ENCODE measurements around the gene CHP1.

DNA sequence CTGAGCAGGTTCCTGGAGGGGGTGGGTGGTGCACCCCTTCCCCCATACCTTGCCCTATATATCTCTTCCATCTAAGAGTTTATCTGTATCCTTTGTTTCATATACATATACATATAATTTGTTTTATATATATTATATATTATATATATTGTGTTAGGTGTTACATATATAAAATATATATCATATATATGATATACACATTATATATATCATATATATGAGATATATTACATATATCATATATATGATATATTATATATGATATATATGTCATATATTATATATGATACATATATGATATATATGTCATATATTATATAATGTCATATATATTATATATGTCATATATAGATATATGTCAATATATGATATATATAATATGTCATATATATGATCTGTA lies 31.6 kb upstream of the CHP1 start:
- TF ChIP-seq, protein P1, sequence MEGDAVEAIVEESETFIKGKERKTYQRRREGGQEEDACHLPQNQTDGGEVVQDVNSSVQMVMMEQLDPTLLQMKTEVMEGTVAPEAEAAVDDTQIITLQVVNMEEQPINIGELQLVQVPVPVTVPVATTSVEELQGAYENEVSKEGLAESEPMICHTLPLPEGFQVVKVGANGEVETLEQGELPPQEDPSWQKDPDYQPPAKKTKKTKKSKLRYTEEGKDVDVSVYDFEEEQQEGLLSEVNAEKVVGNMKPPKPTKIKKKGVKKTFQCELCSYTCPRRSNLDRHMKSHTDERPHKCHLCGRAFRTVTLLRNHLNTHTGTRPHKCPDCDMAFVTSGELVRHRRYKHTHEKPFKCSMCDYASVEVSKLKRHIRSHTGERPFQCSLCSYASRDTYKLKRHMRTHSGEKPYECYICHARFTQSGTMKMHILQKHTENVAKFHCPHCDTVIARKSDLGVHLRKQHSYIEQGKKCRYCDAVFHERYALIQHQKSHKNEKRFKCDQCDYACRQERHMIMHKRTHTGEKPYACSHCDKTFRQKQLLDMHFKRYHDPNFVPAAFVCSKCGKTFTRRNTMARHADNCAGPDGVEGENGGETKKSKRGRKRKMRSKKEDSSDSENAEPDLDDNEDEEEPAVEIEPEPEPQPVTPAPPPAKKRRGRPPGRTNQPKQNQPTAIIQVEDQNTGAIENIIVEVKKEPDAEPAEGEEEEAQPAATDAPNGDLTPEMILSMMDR (IDR thresholded peaks at IDR 0.05) = no peak
- TF ChIP-seq POLR2A (IDR thresholded peaks at IDR 0.05) = no peak

All from testis (tissue), 2 donors.